Measurements from ENCODE around the gene MYO1D. TPM values are rescaled to one million over a fixed set of nuclear protein-coding genes. Genes with fewer than 3 reads are reported as not detected.

The MYO1D gene
- total RNA-seq, 4 donors from 2014 or later: 70.5 to 92.3 (median 72.7) TPM

DNA sequence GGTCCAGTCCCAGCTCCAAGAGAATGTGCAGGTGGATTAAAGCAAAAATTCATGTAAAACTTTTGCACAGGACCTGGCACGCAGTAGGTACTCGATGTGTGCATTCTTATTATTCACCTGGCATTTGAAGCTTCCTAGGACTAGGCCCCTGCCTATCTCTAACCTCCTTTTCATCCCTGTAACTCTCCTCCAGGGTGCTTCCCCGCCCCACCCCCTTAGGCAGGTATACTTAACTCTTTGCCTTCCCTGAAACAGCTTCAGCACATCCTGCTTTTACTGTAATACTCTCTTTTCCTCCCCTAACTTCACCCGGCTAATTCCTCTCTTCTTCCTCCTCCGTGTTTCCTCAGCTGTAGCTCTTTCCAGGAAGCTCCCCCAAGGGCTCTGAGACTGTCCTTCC, 335.3 kb downstream of the MYO1D start:
- Histone ChIP-seq H3K27me3 (no peaks in the 10 kb centered on the region), H3K4me1 (no peaks in the 10 kb centered on the region), H3K36me3 (no peaks in the 10 kb centered on the region), H3K4me3 (no peak overlapping the region), H3K27ac (no peak overlapping the region), H3K9me3 (no peaks in the 10 kb centered on the region)
- TF ChIP-seq CTCF (IDR thresholded peaks at IDR 0.05) (no peak), EP300 (IDR thresholded peaks at IDR 0.05) (no peak), POLR2A (IDR thresholded peaks at IDR 0.05) (no peak), POLR2AphosphoS5 (IDR thresholded peaks at IDR 0.05) (no peak)
- no peak for DNase-seq (ENCODE audit: low spot score in 2 of 2)
- 68% methylated on average over 5 of the region's 5 CpGs for WGBS

DNA sequence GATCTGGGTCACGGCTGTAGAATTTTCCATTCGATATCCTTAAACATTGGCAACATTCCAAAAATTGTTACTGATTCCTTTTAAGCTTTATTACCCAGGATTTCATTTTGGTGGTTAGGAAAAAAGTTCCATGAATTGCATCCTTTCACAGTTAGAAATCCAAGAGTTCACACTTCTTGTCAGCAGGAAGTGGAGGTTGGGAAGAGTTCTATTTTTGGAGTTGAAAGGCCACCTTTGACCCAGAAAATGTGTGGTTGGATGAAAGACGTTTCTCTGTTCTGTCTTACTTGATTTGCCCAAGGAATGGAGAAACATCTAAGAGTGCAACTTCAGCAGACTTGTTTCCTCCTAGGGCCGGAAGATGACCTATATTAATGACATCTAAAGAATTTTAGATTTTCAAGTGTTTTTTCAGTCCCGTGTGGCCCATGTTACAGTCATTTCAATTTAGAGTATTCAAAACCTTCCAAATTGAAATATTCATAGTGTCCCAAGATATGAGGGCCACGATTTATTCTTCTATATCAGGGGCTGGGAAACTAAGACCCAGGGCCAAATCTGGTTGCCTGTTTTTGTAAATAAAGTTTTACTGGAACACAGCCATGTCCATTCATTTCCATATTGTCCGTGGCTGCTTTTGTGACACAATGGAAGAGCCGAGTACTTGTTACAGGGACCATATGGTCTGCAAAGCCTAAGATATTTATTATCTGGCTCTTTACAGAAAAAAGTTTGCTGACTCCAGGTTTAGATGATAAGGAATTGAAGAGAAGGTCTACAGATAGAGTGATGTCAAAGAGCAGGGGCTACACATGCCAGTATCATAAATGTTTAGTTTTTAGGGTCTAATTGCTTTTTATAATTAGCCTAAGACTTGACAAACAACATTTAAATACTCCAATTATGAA, 339.9 kb downstream of the MYO1D start:
- TF ChIP-seq POLR2A (IDR thresholded peaks at IDR 0.05): no peak
- TF ChIP-seq EP300 (IDR thresholded peaks at IDR 0.05): no peak
- 68% methylated on average over 8 of the region's 8 CpGs for WGBS
- no peaks in the 10 kb centered on the region for H3K4me1 ChIP-seq
- no peak overlapping the region for H3K27ac ChIP-seq
- no peak overlapping the region for H3K4me3 ChIP-seq
- no peak for DNase-seq (ENCODE audit: low spot score in 2 of 2)
- no peaks in the 10 kb centered on the region for H3K36me3 ChIP-seq
- no peaks in the 10 kb centered on the region for H3K27me3 ChIP-seq
- no peaks in the 10 kb centered on the region for H3K9me3 ChIP-seq

DNA sequence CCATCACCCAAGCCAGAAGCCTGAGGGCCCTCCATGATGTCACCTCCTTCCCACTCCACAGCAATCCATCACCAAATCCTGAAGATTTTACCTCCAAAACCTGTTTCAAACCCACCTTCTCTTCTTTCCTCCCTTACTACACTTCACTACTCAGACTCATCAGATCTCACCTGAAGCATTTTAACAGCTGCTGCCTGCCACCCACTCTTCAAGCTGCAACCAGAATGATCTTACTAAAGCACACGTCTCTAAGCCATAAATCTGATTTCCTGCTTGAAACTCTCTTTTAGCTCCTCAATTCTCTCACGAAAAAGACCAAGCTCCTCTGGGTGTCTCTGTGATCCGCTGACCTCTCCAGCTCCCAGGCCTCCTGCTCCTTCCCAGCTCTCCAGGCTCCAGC, 343.6 kb downstream of the MYO1D start:
- H3K36me3 ChIP-seq: no peaks in the 10 kb centered on the region
- TF ChIP-seq POLR2A (IDR thresholded peaks at IDR 0.05) (no peak), CTCF (IDR thresholded peaks at IDR 0.05) (no peak), POLR2AphosphoS5 (IDR thresholded peaks at IDR 0.05) (no peak), EP300 (IDR thresholded peaks at IDR 0.05) (no peak)
- H3K9me3 ChIP-seq: no peaks in the 10 kb centered on the region
- no peak for DNase-seq (ENCODE audit: low spot score in 2 of 2)
- no peak overlapping the region for H3K4me3 ChIP-seq
- WGBS: 90% methylated on average over 3 of the region's 3 CpGs
- no peaks in the 10 kb centered on the region for H3K4me1 ChIP-seq
- H3K27me3 ChIP-seq: no peaks in the 10 kb centered on the region
- H3K27ac ChIP-seq: no peak overlapping the region

- Histone ChIP-seq H3K4me1 (no peaks in the 10 kb centered on the region), H3K27ac (no peak overlapping the region), H3K27me3 (no peaks in the 10 kb centered on the region), H3K4me3 (no peak overlapping the region), H3K36me3 (no peaks in the 10 kb centered on the region), H3K9me3 (no peaks in the 10 kb centered on the region)
- no peak for DNase-seq (ENCODE audit: low spot score in 2 of 2)
- TF ChIP-seq CTCF (IDR thresholded peaks at IDR 0.05) (no peak), EP300 (IDR thresholded peaks at IDR 0.05) (no peak), POLR2A (IDR thresholded peaks at IDR 0.05) (no peak), POLR2AphosphoS5 (IDR thresholded peaks at IDR 0.05) (no peak)
- WGBS: 82% methylated on average over 10 of the region's 10 CpGs
These were observed 347.3 kb downstream of the MYO1D start for GRCh38 chr17:32529604-32530003.

DNA sequence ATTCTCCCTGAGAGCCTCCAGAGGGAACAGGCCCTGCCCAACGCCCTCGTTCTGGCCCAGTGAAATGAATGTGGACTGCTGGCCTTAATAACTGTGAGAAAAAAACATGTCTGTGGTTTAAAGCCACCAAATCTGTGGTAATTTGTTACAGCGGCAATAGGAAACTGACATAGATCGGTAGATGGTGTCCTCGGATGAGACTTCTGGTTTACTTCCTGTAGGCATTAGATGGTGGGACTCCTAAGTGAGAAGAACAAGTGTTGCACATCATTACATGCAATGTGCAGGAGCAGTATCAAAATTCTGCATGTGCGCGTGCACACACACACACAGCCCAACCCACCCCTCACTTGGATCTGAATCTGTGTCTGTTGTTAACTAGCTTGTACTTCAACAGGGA, 348.1 kb downstream of the MYO1D start:
- no peak for DNase-seq (ENCODE audit: low spot score in 2 of 2)
- Histone ChIP-seq H3K27ac (no peak overlapping the region), H3K9me3 (no peaks in the 10 kb centered on the region), H3K27me3 (no peaks in the 10 kb centered on the region), H3K36me3 (no peaks in the 10 kb centered on the region), H3K4me3 (no peak overlapping the region), H3K4me1 (no peaks in the 10 kb centered on the region)
- no peak for TF ChIP-seq CTCF (IDR thresholded peaks at IDR 0.05)
- no peak for TF ChIP-seq EP300 (IDR thresholded peaks at IDR 0.05)
- TF ChIP-seq POLR2AphosphoS5 (IDR thresholded peaks at IDR 0.05): no peak
- no peak for TF ChIP-seq POLR2A (IDR thresholded peaks at IDR 0.05)
- WGBS: 92% methylated on average over 7 of the region's 7 CpGs

Measured in suprapubic skin (tissue), 4 donors.